ENCODE measurements around the gene ATXN1.

The ATXN1 gene

DNA sequence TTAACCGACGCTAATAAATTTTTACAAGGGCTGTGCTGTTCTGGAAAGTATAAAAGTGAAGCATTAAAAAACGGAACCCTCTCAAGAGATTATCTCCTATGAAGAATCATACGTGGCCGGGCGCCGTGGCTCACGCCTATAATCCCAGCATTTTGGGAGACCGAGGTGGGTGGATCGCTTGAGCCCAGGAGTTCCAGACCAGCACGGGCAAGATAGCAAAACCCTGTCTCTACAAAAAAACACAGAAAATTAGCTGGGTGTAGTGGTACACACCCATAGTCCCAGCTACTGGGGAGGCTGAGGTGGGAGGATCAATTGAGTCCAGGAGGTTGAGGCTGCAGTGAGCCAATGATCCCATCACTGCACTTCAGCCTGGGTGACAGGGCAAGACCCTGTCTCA lies 439.4 kb downstream of the ATXN1 start:
- DNase-seq: no peak

DNA sequence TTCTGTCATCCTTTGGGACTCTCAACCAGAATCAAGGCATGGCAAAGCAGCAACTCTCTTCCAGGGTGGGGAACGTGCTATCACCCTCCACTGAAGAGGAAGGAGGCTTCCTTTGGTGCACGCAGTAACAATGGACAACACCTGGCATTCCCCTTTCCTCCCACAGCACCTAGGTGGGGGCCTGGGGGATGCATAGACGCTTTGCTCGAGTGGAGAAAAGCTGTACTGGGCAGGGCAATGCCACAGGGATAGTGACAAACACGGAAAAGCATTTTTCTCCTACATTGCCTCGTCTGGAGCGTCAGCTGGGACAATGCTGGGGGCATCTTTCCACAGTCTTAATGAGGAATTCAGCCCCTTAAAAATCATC lies 439.9 kb downstream of the ATXN1 start:
- DNase-seq: no peak

- no peak for DNase-seq
These were observed 440.5 kb downstream of the ATXN1 start for GRCh38 chr6:16320533-16321340.

DNA sequence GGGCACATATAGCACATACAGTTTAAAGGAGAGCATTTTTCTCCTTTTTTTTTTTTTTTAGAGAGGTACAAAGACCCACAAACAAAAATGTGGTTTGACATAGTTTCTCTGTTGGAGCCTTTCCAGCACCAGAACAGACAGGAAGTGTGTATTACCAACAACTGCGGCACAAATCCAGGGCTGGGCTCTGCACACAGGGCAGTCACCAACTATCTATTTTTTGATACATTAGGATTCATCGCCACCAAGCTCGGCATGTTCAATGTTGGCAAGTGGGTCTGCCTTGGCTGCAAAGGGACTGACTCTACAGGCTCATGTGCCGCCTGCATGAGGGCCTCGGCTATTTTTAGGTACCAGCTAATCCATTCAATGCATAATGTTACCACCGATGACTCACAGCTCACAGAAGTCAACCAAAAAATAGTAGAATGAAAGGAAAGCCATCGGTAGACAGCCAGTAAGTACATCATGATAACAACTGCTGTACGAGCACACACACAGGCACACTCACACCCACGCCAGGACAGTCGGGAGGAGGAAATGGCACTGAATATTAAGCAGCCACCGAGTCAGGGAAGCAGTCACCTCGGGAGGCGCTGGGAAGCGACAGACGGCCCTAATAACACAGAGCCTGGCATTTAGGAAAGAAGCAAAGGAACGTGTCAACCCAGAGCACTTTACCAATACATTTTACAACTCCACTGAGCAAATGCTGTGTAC lies 441.3 kb downstream of the ATXN1 start:
- no peak for DNase-seq

DNA sequence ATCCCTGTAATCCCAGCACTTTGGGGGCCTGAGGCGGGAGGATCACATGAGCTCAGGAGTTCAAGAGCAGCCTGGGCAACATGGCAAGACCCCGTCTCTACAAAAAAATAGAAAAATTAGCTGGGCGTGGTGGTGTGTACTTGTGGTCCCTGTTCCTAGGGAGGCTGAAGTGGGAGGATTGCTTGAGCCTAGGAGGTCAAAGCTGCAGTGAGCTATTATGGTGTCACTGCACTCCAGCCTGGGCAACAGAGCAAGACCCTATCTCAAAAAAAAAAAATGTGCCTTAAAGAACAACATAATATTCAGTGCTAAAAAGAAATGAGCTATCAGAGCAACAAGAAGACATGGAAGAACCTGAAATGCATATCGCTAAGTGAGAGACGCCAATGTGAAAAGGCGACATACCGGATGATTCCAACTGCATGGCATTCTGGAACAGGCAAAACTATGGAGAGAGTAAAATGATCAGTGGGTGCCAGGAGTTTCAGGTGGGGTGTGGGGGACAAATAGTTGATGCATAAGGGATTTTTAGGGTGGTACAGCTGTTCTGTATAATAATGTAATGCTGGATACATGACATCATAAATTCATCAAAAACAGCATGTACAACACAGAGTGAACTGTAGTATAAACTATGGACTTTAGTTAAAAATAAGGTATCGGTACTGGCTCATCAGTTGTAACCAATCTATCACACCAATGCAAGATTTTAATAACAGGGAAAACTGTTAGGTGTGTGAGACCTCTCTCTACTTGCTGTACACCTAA lies 442.1 kb downstream of the ATXN1 start:
- DNase-seq: no peak

DNA sequence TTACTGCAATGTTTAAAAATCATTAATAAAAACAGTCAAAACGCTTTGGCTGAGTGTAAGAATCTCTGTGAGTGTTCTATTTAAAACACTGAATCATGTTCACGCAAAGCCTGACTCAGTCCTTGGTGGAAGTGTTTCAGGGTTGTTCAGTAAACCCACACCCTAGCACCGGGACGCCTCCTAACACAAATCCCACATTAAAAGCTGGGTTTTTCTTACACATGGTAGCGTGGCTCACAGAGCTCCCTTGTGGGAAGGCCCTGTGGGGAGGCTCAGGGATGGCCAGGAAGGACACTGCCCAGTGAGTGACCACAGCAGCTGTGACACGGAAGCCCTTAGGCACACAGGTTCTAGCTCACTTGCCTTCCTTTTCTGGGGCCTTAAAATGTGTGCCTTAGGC lies 442.7 kb downstream of the ATXN1 start:
- no peak for DNase-seq

DNA sequence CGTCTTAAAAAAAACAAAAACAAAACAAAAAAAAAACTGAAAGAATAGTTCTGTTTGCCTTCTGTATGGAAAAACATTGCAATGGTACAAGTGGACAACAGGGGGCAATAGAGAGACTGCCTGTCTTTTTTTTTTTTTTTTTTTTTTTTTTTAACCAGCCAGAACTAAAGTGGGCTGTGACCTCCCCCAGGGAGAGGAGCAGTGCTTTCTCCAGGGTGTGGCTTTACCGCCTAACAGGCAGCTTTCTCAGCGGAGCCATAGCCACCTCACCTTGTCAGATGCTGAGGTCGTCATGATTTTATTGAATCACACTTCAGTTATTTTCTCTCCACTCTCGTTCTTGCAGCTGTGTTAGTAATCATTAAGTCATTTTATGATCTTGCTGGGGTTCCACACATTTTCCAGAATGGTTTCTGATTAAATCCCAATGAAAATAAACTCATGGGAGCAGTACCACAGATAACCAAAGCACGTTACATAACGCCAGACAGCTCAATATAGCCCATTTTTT lies 444.5 kb downstream of the ATXN1 start:
- DNase-seq: no peak

DNA sequence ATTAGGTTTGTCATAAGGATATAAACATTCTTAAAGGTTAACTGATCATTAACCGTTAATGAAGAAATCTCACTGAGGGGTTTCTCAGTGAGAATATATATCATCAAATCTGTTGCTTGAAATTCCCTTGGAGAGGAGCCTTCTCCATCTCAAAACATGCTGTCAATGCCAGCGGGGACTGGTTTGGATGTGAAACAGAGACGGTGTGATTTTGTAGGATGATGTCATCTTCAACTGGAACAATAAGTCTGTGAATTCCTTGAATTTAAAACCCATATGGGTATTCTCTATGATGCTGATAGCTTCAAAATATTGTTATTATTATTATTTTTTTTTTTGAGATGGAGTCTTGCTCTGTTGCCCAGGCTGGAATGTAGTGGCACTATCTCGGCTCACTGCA lies 447.0 kb downstream of the ATXN1 start:
- no peak for DNase-seq

GRCh38 chr6:16313732-16314131 lies 447.5 kb downstream of the ATXN1 start:
- DNase-seq: no peak

- DNase-seq: no peak
These were observed 449.5 kb downstream of the ATXN1 start for GRCh38 chr6:16311763-16312162.

DNA sequence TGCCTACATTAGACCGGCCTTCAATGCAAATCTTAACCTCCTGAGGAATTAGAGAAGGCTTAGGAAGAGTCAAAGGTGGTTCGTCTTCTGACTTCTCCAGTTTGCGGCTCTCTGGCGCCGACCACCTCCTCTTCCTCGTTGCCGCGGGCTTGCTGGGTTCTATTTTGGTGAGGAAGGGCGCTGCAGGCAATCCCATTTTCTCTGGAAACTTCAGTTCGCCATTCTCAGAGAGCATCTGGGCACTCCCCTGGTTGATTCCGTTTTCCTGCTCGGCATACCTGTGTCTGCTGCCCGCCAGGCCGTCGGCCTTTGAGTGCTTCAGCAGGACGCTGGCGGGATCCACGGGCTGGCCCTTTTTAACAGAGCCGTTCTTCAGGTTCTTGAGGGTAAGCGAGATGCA lies 454.9 kb downstream of the ATXN1 start:
- DNase-seq: no peak

DNA sequence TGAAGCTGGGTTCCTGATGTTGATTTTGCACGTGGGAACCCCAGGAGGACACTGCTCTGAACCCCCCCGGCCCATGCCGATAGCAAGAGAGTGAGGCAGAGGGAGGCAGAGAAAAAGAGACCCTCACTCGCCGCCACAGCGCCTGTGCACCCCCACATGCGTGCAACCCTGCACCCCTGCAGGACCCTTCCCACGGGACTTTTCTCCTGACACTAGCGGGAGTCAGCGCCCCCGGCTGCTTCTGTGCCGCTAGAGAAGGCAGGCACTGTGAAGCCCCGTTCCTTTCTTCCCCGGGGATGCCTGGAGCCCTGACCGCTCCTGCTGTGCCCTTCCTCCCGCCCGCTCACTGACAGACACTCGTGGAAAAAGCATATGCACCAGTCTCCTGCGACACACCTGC lies 455.5 kb downstream of the ATXN1 start:
- DNase-seq: no peak

DNA sequence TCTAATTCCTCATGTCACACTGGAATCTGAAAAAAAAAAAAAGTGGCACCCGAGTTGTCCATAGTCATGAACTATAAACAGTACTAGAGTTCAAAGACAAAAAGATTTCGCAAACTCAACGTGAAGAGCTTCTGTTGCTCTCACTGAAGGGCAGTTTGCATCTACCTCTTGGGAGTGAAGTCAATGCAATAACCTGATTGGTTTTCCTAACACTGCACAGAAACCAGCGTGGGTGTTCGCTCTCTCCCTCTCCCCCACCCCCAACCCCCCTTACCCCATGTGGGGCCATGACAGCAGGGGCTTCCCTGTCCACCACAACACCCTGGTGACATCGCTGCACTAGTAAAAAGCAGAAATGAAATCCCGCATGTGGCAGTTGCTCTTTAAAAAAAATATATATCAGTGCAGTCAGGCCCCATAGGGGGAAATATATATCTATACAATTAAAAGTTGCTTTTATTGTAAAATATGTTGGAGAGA lies 456.0 kb downstream of the ATXN1 start:
- no peak for DNase-seq

- no peak for DNase-seq
These were observed 458.3 kb downstream of the ATXN1 start for GRCh38 chr6:16302721-16303552.

DNA sequence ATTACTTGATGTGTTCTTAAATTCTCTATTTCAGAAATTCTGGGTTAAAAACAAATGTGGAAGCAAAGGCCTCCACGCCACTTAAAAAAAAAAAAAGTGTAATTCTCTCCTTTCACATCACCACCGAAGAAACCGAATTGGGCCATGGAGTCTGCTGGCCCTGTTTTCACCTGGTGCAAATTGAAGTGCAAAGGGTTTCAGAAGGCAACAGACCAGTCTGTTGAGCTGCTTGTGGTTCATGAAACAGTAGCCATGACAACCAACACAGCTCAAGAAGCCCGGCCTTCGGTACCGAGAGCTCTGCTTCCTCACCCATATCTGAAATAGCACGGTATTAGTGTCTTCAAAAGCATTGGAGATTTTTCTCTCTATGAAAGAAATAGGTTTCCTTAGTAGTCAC lies 459.7 kb downstream of the ATXN1 start:
- DNase-seq: no peak

DNA sequence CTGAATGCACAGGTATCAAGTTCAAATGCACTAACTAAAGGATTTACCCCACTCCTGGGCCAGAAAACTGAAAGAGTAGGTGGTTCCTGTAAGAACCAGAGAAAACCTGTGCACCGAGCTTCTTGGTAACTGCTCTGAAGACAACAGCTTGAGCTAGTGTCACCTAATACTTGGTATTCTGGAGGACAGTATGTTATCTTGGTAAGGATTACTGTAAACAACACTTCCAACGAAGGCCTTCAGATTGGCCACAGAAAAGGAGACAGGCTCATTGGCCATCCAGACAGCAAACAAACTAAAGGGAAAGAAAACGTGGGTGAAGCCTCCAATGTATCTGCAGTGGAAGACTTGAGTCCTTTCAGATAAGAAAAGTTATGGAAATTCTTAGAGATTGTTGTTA lies 461.4 kb downstream of the ATXN1 start:
- no peak for DNase-seq

DNA sequence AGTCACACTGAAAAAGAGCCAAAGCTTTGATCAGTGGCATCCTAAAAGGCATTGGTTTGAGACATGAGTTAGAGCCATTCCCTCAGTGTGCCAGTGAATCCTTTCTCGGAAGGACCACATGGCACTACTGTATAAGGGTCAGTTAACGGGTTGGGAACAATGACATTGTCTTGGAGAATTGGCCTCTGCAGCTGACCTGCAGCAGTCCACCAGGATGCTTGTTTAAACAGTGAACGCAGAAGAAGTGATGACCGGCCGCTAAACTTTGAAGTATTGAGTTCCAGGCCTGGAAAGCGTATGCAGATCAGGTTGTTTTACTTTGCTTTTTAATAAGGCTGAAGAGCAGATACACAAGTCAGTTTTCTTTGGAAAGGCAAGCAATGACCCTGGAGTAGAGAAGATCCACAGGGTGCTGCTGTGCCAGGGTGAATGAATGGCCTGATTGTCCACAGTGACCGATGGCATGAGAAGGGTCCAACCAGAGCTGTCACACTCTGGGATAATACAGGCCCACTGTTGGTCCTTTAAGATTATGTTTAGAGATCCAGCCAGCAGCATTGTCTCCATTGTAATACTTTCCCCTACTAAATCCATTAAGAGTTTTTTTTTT lies 465.1 kb downstream of the ATXN1 start:
- no peak for DNase-seq

DNA sequence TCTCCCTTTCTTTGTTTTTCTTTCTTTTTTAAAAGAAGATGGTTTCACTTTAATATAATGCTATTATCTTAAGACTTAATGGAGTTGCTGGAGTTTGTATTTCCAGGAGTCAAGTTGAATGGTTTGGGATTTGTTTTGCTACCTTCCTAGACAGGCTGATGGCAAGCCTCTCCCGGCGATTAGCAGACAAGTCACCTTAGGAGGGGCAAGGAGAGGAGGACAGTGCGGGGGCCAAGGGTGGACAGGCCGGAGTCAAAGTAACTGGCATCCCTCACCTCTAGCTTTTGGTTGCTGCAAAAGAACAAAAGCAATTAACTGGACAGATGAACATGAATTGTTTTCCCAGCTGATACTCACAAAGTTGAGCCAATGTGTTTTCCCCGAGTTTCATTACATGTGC lies 465.8 kb downstream of the ATXN1 start:
- no peak for DNase-seq

DNA sequence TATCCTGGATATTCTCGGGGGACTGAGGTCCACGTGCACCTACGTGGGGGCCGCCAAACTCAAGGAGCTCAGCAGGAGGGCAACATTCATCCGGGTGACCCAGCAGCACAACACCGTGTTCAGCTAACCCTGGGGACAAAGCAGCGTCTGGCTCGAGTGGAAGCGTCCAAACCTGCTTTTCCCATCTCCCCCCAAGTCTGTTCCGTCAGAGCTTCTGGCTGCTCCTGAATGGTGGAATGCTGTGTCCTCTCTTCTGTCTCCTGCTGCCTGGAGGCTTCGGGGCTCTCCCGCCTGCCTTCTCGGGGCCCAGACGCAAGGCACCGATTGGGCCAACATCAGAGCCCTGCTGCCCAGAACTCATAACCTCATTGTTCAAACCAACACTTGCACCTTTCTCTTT lies 466.2 kb downstream of the ATXN1 start:
- no peak for DNase-seq

DNA sequence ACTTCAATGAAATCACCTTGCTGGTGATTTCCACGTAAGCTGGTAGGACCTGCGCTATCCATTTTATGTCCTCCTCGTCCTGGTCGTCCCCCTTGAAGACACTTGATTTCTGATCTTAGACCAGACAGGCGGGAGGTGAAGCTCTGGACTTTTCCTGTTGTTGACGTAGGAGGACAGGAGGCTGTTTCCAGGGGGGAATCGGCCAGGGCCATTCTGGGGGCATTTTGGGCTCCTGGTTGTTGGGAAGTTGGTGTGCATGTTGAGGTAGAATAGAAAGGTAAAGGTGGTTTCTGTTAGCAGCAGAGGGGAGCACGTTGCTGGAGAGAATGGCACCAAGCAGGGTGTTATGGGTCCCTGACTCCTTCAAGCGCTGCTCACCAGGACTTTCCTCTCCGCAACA lies 466.9 kb downstream of the ATXN1 start:
- no peak for DNase-seq

GRCh38 chr6:16292942-16293341 lies 468.3 kb downstream of the ATXN1 start:
- no peak for DNase-seq

- no peak for DNase-seq
These were observed 468.8 kb downstream of the ATXN1 start for GRCh38 chr6:16292432-16292831.

Measured in NCI-H2081 treated with DMSO at 0.1 percent for 48 hours (cell line).